Measurements from ENCODE around the gene PHYHIPL.

GRCh38 chr10:59283456-59284091 lies 107.1 kb downstream of the PHYHIPL start:
- TF ChIP-seq EZH2 (IDR thresholded peaks at IDR 0.05; ENCODE audit: borderline replicate concordance, low read depth, low read length, severe bottlenecking) (no peak), CTCF (IDR thresholded peaks at IDR 0.05; ENCODE audit: extremely low read depth in 1 of 2, insufficient read depth in 1 of 2, low read depth in 1 of 2, low read length in 2 of 2) (no peak), JUN (IDR thresholded peaks at IDR 0.05; ENCODE audit: borderline replicate concordance, insufficient read depth, insufficient read length, low read depth) (no peak), MAX (IDR thresholded peaks at IDR 0.05; ENCODE audit: insufficient read depth, insufficient read length) (no peak), POLR2A (IDR thresholded peaks at IDR 0.05; ENCODE audit: low read depth, low read length) (no peak), POLR2AphosphoS5 (IDR thresholded peaks at IDR 0.05; ENCODE audit: insufficient read depth, low read depth, low read length) (no peak)

Measured in endothelial cell of umbilical vein (primary cell).